HG02852 (cell line): Measurements from ENCODE around the gene OFD1.

ENCODE experiments used
- ATAC-seq: cut with Tn5 transposase; IDR thresholded peaks from one replicate; pipeline ENCODE4 v1.9.1; 2021; ENCODE audit warnings: mild to moderate bottlenecking, moderate library complexity; ENCODE audit not compliant: unreplicated experiment

OFD1 gene, protein sequence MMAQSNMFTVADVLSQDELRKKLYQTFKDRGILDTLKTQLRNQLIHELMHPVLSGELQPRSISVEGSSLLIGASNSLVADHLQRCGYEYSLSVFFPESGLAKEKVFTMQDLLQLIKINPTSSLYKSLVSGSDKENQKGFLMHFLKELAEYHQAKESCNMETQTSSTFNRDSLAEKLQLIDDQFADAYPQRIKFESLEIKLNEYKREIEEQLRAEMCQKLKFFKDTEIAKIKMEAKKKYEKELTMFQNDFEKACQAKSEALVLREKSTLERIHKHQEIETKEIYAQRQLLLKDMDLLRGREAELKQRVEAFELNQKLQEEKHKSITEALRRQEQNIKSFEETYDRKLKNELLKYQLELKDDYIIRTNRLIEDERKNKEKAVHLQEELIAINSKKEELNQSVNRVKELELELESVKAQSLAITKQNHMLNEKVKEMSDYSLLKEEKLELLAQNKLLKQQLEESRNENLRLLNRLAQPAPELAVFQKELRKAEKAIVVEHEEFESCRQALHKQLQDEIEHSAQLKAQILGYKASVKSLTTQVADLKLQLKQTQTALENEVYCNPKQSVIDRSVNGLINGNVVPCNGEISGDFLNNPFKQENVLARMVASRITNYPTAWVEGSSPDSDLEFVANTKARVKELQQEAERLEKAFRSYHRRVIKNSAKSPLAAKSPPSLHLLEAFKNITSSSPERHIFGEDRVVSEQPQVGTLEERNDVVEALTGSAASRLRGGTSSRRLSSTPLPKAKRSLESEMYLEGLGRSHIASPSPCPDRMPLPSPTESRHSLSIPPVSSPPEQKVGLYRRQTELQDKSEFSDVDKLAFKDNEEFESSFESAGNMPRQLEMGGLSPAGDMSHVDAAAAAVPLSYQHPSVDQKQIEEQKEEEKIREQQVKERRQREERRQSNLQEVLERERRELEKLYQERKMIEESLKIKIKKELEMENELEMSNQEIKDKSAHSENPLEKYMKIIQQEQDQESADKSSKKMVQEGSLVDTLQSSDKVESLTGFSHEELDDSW

DNA sequence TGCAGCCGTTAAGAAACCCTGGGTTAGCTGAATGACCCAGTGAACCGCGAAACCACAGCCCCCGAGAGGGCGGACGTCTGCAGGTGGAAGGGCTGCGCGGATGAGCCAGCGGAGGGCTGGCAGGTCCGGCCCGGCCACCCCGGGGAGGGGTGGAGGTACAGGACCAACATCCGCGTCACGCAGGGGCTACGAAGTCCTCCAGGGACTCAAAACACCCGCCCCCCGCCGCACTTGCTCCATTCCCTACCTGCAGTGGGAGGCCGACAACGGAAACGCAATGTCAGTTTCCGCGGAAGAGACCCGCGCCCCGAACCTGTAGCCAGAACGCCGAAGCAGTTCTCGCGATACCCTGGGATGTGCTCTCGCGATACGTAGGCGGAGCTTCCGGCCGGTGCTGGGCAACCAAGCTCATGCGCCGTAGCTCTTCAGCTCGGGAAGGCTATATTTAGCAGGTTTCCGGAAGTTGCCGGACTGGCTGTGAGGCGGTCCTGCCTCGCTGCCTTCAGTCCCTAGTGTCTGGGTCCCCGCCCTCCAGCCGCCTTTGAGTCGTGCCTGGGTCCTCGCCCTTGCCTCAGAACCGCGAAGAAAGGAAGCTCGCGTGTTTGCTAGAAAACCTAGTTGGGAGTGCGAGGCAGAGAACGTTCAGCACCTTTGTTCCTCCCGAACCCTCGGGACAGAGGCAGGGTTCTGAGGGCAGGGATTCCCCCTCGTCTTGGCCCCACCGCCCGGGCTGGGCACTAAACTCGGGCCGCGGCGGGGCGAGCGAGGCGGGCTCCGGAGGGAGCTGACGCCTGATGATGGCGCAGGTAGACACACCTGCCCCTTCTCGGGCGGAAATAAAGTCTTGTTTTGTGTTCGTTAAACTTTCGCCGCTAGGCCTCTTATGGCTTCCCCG, at the start of gene OFD1, which contains the start of gene TRAPPC2:
Gene OFD1, plus strand, starts transcription at position 471 of the 895 bp plus-strand sequence. Its CDS starts 324 bp downstream, at position 795.
Gene TRAPPC2, minus strand, starts transcription at position 343 of the 895 bp plus-strand sequence. CDS start 14,657 bp downstream, outside the sequence.
- ATAC-seq: peak; percentile 93

DNA sequence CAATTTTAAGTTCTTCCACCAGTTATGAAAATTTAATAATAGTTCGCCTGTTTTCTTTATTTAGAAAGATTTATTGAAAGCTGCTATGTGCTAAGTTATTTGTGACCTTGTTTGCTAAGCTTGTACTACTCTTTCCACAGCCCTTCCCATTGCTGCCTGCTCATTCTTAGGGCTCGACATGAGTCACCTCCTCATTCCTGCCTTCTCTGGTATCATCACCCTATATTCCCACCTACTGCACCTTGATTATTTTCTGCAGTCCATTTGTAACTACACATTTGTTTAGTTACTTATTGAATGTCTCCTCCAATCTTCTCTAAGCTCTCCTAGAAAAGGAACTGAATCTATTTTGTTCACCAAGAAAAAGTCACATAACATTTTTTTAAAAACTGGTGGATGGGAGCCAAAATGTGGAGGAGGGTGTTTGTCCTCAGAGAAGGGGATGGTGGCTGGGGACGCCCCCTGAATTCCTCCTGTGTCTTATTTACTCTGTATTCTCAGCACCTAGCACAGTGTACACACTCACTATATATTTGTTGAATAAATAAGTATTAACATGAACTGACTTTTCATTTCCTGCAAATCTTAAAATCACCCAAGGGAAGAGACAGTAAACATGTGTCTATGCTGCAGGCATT, 49.3 kb upstream of the OFD1 start:
- no peak for ATAC-seq

DNA sequence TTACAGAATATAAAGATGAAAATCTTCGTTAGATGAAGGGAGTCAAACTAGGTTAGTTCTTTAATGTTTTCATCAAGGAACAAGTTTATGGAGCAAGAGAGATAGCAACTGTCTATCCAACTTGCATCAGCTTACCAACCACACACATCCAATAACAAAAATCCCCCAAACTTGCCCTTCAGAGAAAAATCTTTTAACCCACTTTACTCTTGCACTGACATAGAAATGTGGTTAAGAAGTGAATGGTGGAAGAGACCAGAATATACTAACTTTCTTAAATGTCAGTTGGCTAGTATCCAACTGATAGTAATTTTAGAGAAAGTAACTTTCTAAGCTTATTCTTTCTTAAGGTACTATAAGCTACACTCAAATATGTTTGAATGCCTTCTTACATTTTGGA, 47.3 kb upstream of the OFD1 start:
- no peak for ATAC-seq

DNA sequence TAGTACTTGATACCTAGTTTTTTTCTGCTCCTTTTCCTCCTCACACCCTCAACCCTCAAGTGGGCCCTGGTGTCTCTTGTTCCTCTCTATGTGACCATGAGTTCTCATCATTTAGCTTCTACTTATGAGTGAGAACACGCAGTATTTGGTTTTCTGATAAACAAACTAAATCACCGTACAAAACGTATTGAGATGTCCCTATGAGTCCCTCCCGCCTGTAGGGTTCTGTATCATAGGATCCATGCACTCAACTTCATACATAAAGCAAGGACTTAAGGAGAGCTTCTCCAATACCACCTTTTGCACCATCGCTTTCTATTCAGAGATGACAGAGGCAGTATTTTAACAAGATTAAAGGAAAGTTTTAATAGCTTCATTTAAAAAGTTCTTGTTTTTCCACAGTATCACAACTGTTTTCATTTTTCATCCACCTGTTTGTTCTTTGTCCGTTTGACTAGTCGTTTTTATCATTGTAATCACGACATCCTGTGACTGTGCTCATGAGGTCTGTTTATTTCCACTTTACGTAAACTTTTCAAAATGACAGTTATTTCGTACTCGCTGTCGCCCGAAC, 46.1 kb upstream of the OFD1 start:
- ATAC-seq: no peak

DNA sequence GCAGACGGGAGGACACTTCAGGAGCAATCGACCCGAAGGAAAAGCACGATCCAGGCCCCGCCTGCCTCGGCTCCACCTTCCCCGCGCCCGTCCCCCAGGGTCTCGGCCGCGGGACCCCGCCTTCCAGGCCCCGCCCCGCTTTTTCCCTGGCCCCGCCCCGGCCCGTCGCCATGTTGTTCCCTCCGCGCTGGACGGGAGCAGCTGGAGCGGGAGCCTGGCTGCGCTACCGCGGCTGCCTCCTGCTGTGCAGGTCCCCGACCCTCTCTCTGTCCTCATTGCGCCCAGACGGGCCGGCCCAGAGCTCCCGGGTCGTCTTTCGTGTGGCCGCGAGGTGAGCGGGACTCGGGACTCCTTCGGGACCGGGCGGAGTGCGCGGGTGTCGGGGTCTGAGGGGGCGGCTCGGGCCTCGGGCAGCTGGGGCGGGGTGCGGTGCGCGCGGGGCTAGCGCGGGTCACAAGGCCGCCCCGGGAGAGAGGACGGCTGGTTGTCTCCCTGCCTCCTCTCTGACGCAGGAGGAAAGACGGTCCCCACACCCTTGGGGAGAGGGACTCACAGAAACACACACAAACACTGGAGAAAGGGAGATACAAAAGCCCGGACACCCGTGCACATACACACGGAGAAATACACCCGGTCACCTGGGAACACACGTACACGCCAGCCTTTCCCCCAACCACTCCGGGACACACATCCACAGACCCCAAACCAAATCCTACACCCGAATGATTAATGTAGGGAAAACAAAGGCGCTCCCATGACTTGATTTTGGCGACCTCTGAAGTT, 45.4 kb upstream of the OFD1 start, which contains the start of gene RAB9A:
Gene RAB9A, plus strand, starts transcription at position 171 of the 783 bp plus-strand sequence. CDS start 19,619 bp downstream, outside the sequence.
- peak; percentile 82 for ATAC-seq

DNA sequence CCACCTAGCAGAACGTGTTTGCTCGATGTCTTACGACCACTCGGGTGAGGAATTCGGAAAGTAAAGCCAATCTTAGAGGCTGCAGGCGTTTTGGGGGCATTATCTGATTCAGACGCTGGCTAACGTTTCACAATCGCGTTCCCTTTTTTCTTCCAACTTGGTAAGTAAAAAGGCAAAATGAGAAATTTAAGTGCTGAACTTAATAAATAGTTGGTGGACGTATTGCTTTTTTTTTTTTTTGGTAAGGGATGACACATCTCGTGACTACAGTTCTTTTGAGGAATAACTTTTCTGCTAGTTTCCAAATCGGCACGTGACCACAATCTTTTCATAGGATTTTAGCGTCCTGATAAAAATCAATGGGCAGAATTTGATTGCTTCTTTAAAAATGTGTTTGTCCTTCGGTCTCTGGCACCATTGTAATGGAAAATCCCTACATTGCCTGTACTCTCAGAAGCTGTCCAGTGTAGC, 44.8 kb upstream of the OFD1 start:
- no peak for ATAC-seq

DNA sequence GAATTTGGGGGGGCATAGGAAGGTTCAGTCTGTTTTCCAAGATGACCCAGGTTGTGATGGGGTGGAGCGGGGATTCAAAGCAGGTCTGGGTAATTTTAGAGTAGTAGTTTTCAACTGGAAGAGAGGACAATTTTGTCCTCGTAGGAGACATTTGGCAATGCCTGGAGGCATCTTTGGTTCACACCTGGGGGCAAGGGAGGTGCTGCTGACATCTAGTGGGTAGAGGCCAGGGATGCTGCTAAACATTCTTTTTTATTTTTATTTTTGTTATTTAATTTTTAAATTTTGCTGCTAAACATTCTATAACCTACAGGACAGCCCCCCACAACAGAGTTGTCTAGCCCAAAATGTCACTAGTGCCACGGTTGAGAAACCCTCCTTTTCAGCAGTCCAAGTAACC, 43.7 kb upstream of the OFD1 start:
- no peak for ATAC-seq

DNA sequence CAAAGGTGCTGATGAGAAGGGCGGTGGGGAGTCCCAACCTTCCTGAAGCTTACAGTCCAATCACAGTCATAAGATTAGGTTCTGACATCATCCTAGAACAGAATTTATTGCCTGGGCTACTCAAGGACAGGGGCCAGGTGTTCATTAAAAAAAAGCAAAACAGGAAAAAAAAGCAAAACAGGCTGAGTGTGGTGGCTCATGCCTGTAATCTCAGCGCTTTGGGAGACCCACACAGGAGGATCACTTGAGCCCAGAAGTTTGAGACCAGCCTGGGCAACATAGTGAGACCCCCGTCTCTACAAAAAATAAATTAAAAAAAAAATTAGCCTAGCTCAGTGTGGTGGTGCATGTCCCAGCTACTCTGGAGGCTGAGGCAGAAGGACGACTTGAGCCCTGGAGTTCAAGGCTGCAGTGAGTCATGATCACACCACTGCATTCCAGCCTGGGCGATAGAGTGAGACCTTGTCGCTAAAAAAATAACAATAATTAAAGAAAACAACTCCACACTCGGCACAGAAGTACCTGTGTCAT, 42.6 kb upstream of the OFD1 start:
- no peak for ATAC-seq

DNA sequence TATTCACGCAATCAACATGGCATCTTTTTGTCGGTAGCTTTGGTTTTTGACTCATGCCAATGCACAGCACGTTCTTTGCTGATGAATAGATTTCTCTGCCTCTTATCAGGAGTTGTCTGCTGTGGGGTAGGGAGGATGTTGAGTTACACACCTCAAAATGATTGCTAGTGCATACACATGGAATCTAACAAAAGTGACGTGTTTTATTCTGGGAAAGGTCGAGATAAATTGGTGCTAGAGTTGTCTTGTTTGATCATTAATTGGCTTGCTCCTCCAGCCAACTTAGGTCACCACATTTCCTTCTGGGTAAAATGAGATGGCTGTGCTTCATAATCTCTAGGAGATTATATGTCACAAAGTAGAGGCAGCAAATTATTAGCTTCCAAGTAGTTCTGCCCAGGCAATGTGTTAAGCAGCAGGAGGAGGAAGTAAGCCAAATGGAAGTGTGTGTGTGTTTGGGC, 41.7 kb upstream of the OFD1 start:
- no peak for ATAC-seq

DNA sequence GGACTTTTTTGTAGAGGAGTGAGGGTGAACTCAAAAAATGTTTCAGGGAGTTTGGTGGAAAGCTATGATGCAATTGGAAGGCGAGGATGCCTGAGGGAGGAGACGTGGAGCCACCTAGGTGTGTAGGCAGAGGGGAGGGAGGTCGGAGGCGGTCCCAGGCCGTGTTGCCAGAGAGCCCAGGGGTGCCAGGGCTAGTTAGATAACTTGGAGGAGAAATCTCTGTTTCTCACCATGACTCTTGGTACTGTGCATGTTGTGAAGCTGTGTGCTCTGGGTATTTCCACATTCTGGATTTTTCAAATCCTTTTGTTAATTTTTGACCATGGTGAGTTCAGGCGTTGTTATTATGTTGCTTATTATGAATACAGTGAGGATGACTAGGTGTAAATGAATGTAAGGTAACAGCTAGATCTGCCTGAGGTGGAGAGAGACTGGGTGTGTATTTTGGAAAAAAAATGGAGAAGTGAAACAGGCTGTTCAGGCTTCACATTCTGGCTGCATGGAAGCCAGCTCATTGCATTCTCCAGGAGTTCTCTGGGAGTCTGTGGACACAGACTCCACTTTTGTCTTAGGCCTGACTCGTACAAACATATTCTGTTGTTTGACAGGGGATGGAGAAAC, 41.1 kb upstream of the OFD1 start:
- ATAC-seq: no peak

DNA sequence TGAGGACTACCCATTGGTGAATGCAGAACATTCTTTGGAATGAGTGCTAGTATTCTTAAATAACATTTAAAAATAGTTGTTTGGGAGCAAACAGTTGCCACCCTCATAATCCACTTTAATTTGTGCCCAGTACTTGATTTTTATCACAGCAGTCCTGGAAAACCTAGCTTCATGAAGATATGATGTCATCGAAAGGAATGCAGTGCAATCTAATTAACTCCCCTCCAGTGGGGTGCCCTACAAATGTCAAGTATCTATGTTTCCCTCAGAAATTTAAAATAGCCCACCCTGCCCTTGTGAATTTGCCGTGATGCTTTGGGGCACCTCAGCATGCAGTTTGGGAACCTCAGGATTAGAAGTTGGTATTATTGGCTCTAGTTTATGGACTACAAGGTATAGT, 40.2 kb upstream of the OFD1 start:
- ATAC-seq: no peak

DNA sequence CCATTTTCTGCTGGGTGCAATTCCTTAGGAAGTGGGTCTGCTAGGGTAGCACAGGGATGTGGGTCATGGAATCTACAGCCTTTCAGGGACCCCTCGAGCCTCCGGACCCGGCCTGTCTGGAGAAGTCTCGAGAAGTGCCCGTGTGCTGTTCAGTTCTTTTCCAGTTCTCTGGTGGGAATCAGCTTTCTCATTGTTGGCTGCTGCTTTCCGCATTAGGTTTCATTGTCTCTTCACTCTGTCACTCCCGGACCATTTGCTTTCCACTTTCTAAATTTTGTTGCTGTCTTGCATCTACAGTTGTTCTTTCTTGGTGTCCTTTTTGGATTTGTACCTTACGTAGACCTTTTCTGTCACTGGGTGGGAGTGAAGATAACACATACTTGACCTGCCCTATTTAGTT, 39.6 kb upstream of the OFD1 start:
- ATAC-seq: no peak

DNA sequence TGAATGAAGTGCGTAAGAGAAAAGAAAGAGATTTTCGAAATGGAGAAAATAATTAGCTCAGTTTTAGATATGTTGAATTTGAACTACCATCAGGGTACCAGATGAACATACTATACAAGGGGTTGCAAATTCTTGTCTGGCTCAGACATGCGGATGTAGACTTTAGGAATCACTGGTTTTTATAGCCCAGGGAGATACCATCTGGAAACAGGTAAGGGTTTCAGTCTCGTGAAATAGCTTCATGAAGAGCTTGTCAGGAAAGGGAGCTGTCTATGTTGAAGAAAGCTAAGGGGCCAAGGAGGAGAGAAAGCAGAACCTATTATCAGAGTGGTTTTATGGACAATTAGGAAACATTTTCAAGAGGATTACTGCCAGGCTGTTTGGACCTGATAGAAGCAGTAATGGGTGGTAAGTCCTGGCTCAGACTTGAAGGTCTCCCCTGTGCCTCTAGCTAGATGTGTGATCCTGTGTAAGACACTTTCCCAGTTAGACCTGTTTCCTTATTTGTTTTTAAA, 38.9 kb upstream of the OFD1 start:
- ATAC-seq: no peak

DNA sequence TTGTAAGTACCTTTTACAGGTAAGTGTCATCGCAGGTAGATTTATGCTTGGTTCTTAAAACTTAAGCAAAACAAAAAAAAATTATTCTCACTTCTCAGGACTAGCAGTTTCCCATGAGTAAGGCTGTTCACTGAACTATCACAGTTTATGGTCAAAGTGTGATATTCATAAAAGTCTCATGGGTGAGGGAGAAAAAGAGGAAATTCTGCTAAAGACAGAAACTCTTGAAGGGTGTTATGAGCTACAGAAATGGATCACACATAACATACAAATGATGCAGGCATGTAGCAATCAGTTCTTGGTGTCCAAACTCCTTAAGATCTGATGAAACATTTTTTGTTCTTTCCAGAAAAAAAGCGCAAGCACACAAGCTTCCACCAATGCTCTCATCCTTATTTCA, 37.1 kb upstream of the OFD1 start:
- ATAC-seq: peak; percentile 50

DNA sequence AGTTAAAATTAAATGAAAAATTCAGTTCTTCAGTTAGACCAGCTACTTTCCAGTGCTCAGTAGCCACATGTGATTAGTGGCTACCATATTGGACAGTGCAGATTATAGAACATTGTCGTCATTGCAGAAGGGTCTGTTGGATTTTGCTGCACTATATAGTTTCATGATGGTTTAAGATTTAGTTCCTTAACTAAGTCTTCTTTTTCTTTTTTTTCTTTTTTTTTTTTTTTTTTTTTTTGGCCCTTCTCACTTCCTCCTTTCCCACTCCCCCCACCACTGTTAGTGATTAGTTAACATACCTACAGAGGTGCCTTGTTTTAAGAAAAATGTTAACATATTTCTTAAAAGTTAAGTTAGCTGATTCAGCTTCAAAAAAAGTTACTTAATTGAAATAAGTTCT, 36.6 kb upstream of the OFD1 start:
- ATAC-seq: no peak

DNA sequence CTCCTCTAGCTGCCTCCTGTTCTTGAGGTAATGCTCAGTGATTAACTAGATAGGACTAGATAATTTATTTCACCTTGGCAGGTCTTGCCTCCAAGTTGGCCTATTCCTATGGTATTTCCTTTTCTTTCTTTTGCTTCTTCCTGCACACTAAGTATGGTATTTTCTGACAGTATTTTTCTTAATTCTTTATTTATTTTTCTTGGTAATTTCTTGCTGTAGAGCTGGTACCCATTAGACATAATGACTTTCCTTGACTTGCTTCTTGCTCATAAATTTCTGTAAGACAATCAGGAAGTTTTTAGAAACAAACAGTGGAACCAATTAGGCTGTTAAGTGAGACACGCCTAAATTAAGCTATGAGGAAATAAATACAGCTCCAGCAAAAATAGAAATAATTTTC, 36.1 kb upstream of the OFD1 start:
- ATAC-seq: no peak

DNA sequence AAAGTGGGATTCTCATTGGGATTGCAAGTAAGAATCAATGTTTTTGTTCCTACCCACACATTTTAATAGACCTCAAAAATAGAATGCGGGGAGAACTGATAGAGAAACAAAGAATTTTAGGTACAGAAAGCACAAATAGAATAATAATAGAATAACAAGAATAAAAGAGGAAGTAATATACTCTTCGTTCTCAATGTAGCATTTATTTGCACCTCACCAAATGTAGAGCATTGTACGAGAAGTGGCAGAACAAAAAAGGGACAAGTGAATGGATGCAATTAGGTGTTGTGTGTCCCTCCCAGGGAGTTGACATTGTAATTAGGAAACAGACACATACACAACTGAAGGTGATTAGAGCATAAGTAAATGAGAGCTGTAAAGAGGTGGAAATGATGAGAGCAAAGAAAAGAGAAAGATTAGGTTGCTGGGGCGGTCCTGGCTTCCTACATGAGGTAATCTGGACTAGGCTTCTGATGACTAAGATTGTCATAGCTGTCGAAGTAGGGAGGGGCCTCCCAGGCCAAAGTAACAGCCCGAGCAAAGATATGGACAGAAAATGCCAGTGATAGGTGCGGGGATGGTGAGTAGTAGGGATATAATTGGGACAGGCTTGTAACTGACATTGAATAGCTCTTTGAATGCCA, 35.2 kb upstream of the OFD1 start:
- ATAC-seq: peak; percentile 71
